WTC11 (cell line): ENCODE measurements around the gene FZD1. TPM values are rescaled to one million over a fixed set of nuclear protein-coding genes. Genes with fewer than 3 reads are reported as not detected.
"Not testable (repeated sequence)": the region's sequence is repeated elsewhere in the genome, so short reads cannot be mapped to it uniquely, and the experiment has no call there.

ENCODE experiments used
- ATAC-seq: fragments of 200-7000 bp; cut with Tn5 transposase; 2 replicates; pipeline ENCODE4 v1.10.0; 2021; ENCODE audit warnings: mild to moderate bottlenecking, moderate library complexity
- CTCF ChIA-PET: fragments of 300-600 bp; sonication (Branson Sonifier 250); formaldehyde crosslinking; loops from one replicate; lab custom pipeline; 2021; ENCODE audit warnings: antibody characterized with exemption; lab: Charles Lee
- POLR2A ChIA-PET: fragments of 350-600 bp; sonication (Branson Sonifier 250); formaldehyde crosslinking; loops from one replicate; lab custom pipeline; 2021; ENCODE audit warnings: antibody characterized with exemption; lab: Charles Lee
- DNase-seq: peaks from one replicate; pipeline ENCODE4 v3.0.0; 2021; ENCODE audit warnings: low spot score
- H3K27ac Mint-ChIP-seq: 2 replicates; pipeline ENCODE4 v1.8.0; 2021; ENCODE audit warnings: mixed read lengths
- H3K27me3 Mint-ChIP-seq: 2 replicates; pipeline ENCODE4 v1.8.0; 2021; ENCODE audit warnings: low read depth, mild to moderate bottlenecking, moderate library complexity, mixed read lengths
- H3K36me3 Mint-ChIP-seq: 2 replicates; pipeline ENCODE4 v1.8.0; 2021; ENCODE audit warnings: mixed read lengths
- H3K4me1 Mint-ChIP-seq: 2 replicates; pipeline ENCODE4 v1.8.0; 2022; ENCODE audit warnings: mixed read lengths
- H3K4me3 Mint-ChIP-seq: 2 replicates; pipeline ENCODE4 v1.8.0; 2021; ENCODE audit warnings: mild to moderate bottlenecking, moderate library complexity, mixed read lengths
- H3K9me3 Mint-ChIP-seq: 2 replicates; pipeline ENCODE4 v1.8.0; 2021; ENCODE audit warnings: mixed read lengths
- CTCF ChIP-seq: fragments of 200-600 bp; IDR thresholded peaks from 2 replicates; pipeline ENCODE4 v1.8.0; 2022; ENCODE audit warnings: antibody characterized with exemption
- FOXJ3 ChIP-seq: sonication (generic); formaldehyde crosslinking; IDR thresholded peaks from 2 replicates; pipeline ENCODE4 v1.9.0; 2021; ENCODE audit warnings: missing genetic modification reagents, mild to moderate bottlenecking, borderline replicate concordance
- MLX ChIP-seq: sonication (generic); formaldehyde crosslinking; IDR thresholded peaks from 2 replicates; pipeline ENCODE4 v1.8.1; 2023; ENCODE audit warnings: mild to moderate bottlenecking, missing genetic modification reagents, moderate library complexity
- NR2C2 ChIP-seq: sonication (generic); formaldehyde crosslinking; IDR thresholded peaks from 2 replicates; pipeline ENCODE4 v1.8.0; 2022; ENCODE audit warnings: mild to moderate bottlenecking, missing genetic modification reagents
- RORB ChIP-seq: fragments of 250-450 bp; sonication (Bioruptor Pico); IDR thresholded peaks from 2 replicates; pipeline ENCODE4 v1.9.0; 2021; ENCODE audit warnings: mild to moderate bottlenecking
- ZNF219 ChIP-seq: sonication (generic); formaldehyde crosslinking; IDR thresholded peaks from 2 replicates; pipeline ENCODE4 v1.8.0; 2023; ENCODE audit warnings: missing genetic modification reagents, mild to moderate bottlenecking, borderline replicate concordance
- ZNF263 ChIP-seq: sonication (generic); formaldehyde crosslinking; IDR thresholded peaks from 2 replicates; pipeline ENCODE4 v1.8.1; 2022; ENCODE audit warnings: low read depth, mild to moderate bottlenecking, moderate library complexity, missing genetic modification reagents
- ZNF317 ChIP-seq: sonication (generic); formaldehyde crosslinking; IDR thresholded peaks from 2 replicates; pipeline ENCODE4 v1.8.1; 2023; ENCODE audit warnings: low read depth, mild to moderate bottlenecking, moderate library complexity, missing genetic modification reagents, borderline replicate concordance
- ZNF396 ChIP-seq: fragments of 250-450 bp; sonication (Bioruptor Pico); IDR thresholded peaks from 2 replicates; pipeline ENCODE4 v1.8.0; 2021; ENCODE audit warnings: mild to moderate bottlenecking, moderate library complexity, borderline replicate concordance
- ZNF423 ChIP-seq: fragments of 250-450 bp; sonication (Bioruptor Pico); IDR thresholded peaks from 2 replicates; pipeline ENCODE4 v2.1.2; 2022; ENCODE audit warnings: mild to moderate bottlenecking, moderate library complexity
- ZNF512 ChIP-seq: sonication (generic); formaldehyde crosslinking; IDR thresholded peaks from 2 replicates; pipeline ENCODE4 v1.8.1; 2022; ENCODE audit warnings: missing genetic modification reagents, borderline replicate concordance
- ZSCAN18 ChIP-seq: fragments of 250-450 bp; sonication (Bioruptor Pico); IDR thresholded peaks from 2 replicates; pipeline ENCODE4 v2.1.2; 2022; ENCODE audit warnings: mild to moderate bottlenecking, moderate library complexity
- total RNA-seq: library from RNA; stranded (reverse); gene quantifications from 3 replicates; pipeline ENCODE4 v1.2.3, GENCODE V29; 2021
- TF ChIP-seq, protein P1 (sequence below): sonication (generic); formaldehyde crosslinking; IDR thresholded peaks from 2 replicates; pipeline ENCODE4 v1.8.0; 2022; ENCODE audit warnings: missing genetic modification reagents
- TF ChIP-seq, protein P2 (sequence below): fragments of 250-450 bp; sonication (Bioruptor Pico); IDR thresholded peaks from 2 replicates; pipeline ENCODE4 v1.9.0; 2021; ENCODE audit warnings: moderate library complexity, mild to moderate bottlenecking, inconsistent platforms, borderline replicate concordance
- TF ChIP-seq, protein P3 (sequence below): sonication (generic); formaldehyde crosslinking; IDR thresholded peaks from 2 replicates; pipeline ENCODE4 v1.8.1; 2022; ENCODE audit warnings: low read depth, missing genetic modification reagents, borderline replicate concordance

FZD1 gene
- total RNA-seq, 1 experiment from 2014 or later, result 2.0 TPM

DNA sequence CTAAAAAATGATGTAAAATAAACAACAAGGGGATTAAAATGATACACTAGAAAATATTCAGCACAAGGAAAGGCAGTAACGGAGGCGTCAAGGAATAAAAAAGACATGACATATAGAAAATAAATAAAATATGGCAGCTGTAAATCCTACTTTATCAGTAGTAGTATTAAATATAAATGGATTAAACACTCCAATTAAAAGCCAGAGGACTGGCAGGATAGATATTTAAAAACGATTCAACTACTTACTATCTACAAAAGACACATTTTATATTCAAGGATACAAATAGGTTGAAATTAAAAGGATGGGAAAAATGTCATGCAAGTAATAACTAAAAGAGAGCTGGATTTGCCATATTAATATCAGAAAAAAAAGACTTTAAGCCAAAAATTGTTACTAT is 43.2 kb downstream of the FZD1 start:
- Mint-ChIP-seq H3K27me3 (no peaks in the 10 kb centered on the region), H3K9me3 (no peaks in the 10 kb centered on the region), H3K4me3 (no peak overlapping the region), H3K36me3 (no peaks in the 10 kb centered on the region), H3K4me1 (peaks cover 18% of the 10 kb centered on the region), H3K27ac (no peak overlapping the region)
- ATAC-seq (no peak), DNase-seq (no peak)
- POLR2A ChIA-PET, result no interaction called here
- TF ChIP-seq ZSCAN18 (CRISPR knock-in tag) (no peak), RORB (no peak), MLX (no peak), ZNF423 (CRISPR knock-in tag) (no peak), ZNF263 (CRISPR knock-in tag) (no peak), ZNF317 (no peak), ZNF219 (CRISPR knock-in tag) (no peak), CTCF (no peak), NR2C2 (CRISPR knock-in tag) (no peak)
- TF ChIP-seq, protein P1, sequence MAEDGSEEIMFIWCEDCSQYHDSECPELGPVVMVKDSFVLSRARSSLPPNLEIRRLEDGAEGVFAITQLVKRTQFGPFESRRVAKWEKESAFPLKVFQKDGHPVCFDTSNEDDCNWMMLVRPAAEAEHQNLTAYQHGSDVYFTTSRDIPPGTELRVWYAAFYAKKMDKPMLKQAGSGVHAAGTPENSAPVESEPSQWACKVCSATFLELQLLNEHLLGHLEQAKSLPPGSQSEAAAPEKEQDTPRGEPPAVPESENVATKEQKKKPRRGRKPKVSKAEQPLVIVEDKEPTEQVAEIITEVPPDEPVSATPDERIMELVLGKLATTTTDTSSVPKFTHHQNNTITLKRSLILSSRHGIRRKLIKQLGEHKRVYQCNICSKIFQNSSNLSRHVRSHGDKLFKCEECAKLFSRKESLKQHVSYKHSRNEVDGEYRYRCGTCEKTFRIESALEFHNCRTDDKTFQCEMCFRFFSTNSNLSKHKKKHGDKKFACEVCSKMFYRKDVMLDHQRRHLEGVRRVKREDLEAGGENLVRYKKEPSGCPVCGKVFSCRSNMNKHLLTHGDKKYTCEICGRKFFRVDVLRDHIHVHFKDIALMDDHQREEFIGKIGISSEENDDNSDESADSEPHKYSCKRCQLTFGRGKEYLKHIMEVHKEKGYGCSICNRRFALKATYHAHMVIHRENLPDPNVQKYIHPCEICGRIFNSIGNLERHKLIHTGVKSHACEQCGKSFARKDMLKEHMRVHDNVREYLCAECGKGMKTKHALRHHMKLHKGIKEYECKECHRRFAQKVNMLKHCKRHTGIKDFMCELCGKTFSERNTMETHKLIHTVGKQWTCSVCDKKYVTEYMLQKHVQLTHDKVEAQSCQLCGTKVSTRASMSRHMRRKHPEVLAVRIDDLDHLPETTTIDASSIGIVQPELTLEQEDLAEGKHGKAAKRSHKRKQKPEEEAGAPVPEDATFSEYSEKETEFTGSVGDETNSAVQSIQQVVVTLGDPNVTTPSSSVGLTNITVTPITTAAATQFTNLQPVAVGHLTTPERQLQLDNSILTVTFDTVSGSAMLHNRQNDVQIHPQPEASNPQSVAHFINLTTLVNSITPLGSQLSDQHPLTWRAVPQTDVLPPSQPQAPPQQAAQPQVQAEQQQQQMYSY, result no peak
- TF ChIP-seq, protein P2, sequence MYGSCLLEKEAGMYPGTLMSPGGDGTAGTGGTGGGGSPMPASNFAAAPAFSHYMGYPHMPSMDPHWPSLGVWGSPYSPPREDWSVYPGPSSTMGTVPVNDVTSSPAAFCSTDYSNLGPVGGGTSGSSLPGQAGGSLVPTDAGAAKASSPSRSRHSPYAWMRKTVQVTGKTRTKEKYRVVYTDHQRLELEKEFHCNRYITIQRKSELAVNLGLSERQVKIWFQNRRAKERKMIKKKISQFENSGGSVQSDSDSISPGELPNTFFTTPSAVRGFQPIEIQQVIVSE (CRISPR knock-in tag), result no peak
- CTCF ChIA-PET, result no interaction called here

- H3K36me3 Mint-ChIP-seq, DNase-seq, POLR2A ChIA-PET, H3K9me3 Mint-ChIP-seq, CTCF ChIA-PET, H3K27ac Mint-ChIP-seq, H3K27me3 Mint-ChIP-seq, ATAC-seq, H3K4me3 Mint-ChIP-seq: not testable (repeated sequence)
- H3K4me1 Mint-ChIP-seq, result peaks cover 11% of the 10 kb centered on the region; the same call in 1 of the 2 replicates
These were observed 44.0 kb downstream of the FZD1 start for GRCh38 chr7:91308191-91308590.

GRCh38 chr7:91310830-91311460 is 46.7 kb downstream of the FZD1 start:
- no peaks in the 10 kb centered on the region for H3K36me3 Mint-ChIP-seq
- DNase-seq (no peak), ATAC-seq (peak; percentile 70)
- H3K9me3 Mint-ChIP-seq, result no peaks in the 10 kb centered on the region
- no peak overlapping the region for H3K27ac Mint-ChIP-seq
- 0 out of 2 replicates have a peak, but pooled peaks cover 3% of the 10 kb centered on the region for H3K4me1 Mint-ChIP-seq
- no peak overlapping the region for H3K4me3 Mint-ChIP-seq
- CTCF ChIA-PET, result no interaction called here
- H3K27me3 Mint-ChIP-seq, result no peaks in the 10 kb centered on the region
- TF ChIP-seq ZNF396 (no peak), ZNF512 (CRISPR knock-in tag) (no peak), FOXJ3 (CRISPR knock-in tag) (no peak)
- TF ChIP-seq, protein P3, sequence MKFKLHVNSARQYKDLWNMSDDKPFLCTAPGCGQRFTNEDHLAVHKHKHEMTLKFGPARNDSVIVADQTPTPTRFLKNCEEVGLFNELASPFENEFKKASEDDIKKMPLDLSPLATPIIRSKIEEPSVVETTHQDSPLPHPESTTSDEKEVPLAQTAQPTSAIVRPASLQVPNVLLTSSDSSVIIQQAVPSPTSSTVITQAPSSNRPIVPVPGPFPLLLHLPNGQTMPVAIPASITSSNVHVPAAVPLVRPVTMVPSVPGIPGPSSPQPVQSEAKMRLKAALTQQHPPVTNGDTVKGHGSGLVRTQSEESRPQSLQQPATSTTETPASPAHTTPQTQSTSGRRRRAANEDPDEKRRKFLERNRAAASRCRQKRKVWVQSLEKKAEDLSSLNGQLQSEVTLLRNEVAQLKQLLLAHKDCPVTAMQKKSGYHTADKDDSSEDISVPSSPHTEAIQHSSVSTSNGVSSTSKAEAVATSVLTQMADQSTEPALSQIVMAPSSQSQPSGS (CRISPR knock-in tag), result no peak
- POLR2A ChIA-PET, result no interaction called here
